NB4 (cell line): ENCODE results near the gene ACTG1.
A peak's percentile ranks its signal among the peaks of the same experiment; 100 is the strongest.

Source experiments
- POLR2A ChIP-seq: IDR thresholded peaks from 2 replicates; pipeline ENCODE4 v1.6.1; 2011; ENCODE audit warnings: mild to moderate bottlenecking; ENCODE audit not compliant: insufficient read length; ENCODE audit errors: extremely low read depth
- TF ChIP-seq, protein P1 (sequence below): IDR thresholded peaks from one replicate; pipeline ENCODE4 v1.5.1; 2012; ENCODE audit warnings: low read depth, low read length

DNA sequence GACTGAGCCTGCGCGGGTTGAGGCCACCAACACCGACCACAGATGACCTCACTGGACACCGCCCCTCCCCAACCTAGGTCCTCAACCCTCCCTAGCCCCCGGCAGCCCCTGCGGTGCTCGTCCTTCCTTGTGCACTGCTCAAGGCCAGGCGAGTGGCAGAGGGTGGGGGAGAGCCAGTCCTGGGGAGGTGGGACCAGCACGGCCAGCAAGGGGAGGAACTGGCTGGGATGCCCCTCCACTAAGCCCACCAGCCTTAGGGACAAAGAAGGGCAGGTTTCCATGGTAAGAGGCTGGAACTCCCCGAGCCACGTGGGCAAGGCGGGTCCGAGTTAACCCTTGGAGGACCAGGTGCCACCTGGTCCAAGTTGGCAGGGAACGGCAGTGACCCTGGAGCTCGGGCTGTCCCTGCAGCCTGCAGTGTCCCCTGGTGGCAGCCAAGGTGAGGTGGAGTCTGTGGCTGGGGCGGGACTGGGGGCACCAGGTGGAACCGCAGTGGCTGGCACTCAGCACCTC is 24.8 kb upstream of the ACTG1 start:
- TF ChIP-seq, protein P1, sequence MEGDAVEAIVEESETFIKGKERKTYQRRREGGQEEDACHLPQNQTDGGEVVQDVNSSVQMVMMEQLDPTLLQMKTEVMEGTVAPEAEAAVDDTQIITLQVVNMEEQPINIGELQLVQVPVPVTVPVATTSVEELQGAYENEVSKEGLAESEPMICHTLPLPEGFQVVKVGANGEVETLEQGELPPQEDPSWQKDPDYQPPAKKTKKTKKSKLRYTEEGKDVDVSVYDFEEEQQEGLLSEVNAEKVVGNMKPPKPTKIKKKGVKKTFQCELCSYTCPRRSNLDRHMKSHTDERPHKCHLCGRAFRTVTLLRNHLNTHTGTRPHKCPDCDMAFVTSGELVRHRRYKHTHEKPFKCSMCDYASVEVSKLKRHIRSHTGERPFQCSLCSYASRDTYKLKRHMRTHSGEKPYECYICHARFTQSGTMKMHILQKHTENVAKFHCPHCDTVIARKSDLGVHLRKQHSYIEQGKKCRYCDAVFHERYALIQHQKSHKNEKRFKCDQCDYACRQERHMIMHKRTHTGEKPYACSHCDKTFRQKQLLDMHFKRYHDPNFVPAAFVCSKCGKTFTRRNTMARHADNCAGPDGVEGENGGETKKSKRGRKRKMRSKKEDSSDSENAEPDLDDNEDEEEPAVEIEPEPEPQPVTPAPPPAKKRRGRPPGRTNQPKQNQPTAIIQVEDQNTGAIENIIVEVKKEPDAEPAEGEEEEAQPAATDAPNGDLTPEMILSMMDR, result peak; percentile 52
- TF ChIP-seq POLR2A, result no peak
